ENCODE results near the gene PARP8.
"Not testable (repeated sequence)": the region's sequence is repeated elsewhere in the genome, so short reads cannot be mapped to it uniquely, and the experiment has no call there.

The PARP8 gene

GRCh38 chr5:50774446-50775175 lies 108.2 kb downstream of the PARP8 start:
- DNase-seq (ENCODE audit: low spot score) = not testable (repeated sequence)

DNA sequence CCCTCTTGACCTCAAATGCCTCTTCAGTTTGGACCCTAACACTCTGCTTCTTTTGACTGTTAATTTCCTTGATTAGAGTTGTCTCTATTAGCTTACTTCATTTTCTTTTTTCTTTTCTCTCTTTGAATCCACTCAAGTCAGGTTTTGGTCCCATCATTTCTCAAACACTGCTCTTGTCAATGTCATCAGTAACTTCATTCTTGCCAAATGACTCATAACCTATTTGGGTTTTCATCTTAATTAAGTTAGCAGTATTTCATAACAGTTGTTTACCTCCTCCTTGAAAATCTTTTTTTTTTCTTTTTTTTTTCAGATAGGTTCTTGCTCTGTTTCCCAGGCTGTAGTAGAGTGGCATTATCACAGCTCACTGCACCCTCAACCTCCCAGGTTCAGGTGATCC lies 119.6 kb downstream of the PARP8 start:
- no peak for DNase-seq (ENCODE audit: low spot score)

DNA sequence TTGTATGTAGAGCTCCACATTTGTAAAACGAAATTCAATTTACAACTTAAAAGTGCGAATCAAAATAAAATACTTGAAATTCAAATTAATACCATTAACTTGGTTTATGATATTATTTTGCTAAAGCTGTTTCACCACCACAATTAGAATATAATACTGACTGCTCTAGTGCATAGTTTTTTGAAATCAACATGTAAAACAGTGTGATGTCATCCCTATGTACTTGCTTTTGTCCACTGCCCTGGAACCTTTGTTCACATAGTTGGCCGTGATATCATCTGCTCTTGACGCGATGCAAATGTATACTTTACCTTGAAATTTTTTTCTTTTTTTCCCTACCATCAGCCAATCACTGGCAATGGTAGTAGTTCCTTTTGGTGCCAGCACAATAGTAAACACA lies 125.4 kb downstream of the PARP8 start:
- no peak for DNase-seq (ENCODE audit: low spot score)

DNA sequence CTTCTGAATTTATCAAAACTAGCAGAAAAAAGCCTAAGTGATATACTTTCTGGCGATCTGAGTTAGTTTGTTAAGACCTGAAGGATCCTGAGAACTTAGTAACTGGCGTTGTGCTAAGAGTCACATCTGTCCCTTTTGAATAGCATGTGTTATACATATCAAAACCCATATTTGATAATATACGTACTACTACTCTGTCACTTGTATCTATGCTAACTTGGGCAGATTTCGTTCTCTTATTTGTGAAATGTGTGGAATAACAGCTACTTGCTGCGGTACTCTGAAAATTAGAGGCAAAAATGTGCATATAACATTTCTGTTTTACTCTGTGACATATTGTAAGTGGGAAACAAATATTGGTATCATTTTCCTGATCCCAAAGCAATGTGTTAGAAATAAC lies 126.4 kb downstream of the PARP8 start:
- peak; percentile 13 for DNase-seq (ENCODE audit: low spot score)

DNA sequence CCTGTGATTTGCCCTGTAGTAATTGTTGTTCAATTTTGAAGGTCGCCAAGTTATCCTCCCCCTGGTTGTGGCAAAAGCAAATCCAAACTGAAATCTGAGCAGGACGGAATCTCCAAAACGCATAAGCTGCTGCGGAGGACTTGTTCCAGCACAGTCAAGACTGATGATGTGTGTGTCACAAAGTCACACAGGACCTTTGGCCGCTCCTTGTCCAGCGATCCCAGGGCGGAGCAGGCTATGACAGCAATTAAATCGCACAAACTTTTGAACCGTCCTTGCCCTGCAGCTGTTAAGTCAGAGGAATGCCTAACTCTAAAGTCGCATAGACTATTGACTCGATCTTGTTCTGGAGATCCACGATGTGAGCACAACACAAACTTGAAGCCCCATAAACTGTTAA lies 128.4 kb downstream of the PARP8 start:
- DNase-seq (ENCODE audit: low spot score) = no peak

DNA sequence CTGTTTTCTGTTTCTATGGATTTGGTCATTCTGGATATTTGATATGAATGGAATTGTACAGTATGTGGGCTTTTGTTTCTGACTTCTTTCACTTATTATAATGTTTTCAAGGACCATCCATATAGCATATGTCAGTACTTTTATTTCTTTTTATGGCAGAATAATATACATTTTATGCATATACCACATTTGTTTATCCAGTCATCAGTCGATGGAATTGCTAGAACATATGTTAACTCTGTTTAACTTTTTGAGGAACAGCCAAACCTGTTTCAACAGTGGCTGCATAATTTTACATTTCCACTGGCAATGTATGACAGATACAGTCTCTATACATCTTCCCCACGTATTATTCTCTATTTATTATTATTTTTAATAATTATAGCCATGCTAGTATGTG lies 131.6 kb downstream of the PARP8 start:
- DNase-seq (ENCODE audit: low spot score) = no peak

DNA sequence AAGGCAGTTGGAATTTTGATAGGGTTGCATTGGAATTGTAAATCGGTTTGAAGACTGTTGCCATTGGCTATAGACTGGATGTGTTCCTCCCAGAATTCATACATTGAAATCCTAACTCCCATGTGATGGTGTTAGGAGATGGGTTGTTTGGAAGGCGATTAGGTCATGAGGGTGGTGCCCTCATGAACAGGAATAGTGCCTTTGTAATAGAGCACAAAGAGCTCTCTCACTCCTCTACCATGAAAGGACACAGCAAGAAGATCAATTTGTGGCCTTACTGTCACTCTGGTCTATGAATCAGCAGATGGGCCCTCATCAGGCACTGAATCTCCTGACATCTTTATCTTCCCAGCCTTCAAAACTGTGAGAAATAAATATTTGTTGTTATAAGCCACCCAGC lies 133.2 kb downstream of the PARP8 start:
- DNase-seq (ENCODE audit: low spot score) = no peak

- no peak for DNase-seq (ENCODE audit: low spot score)
Observed at GRCh38 chr5:50800410-50800809, 134.0 kb downstream of the PARP8 start.

DNA sequence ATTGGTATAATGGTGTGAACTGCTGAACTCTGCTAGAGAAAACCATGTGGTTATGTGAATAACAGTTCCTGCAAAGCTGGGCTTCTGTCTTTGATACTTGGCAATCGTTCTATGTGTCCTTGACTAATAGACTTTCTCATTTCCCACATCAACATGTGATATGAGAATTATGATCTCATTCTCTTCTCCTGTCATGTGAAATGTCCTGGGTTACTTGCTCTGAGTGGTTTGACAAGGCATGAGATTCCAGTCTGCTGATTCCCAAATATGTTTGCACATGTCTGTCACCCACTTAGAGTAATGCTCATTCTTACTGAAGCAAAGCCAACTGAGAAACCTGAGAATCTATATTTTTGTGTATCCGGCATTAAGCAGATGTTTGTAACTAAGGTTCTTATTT lies 141.2 kb downstream of the PARP8 start:
- DNase-seq (ENCODE audit: low spot score) = no peak

- DNase-seq (ENCODE audit: low spot score) = no peak
Observed at GRCh38 chr5:50808406-50808805, 142.0 kb downstream of the PARP8 start.

DNA sequence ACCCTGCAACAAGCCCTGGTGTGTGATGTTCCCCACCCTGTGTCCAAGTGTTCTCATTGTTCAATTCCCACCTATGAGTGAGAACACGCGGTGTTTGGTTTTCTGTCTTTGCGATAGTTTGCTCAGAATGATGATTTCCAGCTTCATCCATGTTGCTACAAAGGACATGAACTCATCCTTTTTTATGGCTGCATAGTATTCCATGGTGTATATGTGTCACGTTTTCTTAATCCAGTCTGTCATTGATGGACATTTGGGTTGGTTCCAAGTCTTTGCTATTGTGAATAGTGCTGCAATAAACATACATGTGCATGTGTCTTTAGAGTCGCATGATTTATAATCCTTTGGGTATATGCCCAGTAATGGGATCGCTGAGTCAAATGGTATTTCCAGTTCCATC lies 145.3 kb downstream of the PARP8 start:
- not testable (repeated sequence) for DNase-seq (ENCODE audit: low spot score)

DNA sequence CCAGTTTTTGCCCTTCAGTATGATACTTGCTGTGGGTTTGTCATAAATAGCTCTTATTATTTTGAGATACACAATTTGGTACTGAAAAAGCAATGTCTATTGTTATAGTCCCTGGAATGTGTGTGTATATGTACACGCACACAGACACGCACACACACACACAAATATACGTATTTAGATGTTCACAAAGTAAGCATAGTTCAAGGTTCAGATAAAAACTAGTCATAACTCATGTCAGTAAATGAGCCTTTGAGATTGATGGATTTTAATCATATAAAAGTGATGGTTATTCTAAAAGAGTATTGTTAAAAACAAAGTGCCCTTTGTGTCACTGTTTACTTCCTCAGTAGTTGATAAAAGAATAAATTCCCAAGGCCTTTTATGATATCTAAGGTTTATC lies 147.3 kb downstream of the PARP8 start:
- no peak for DNase-seq (ENCODE audit: low spot score)

GRCh38 chr5:50814556-50814955 lies 148.1 kb downstream of the PARP8 start:
- no peak for DNase-seq (ENCODE audit: low spot score)

GRCh38 chr5:50822046-50822445 lies 155.6 kb downstream of the PARP8 start:
- DNase-seq (ENCODE audit: low spot score) = no peak

DNA sequence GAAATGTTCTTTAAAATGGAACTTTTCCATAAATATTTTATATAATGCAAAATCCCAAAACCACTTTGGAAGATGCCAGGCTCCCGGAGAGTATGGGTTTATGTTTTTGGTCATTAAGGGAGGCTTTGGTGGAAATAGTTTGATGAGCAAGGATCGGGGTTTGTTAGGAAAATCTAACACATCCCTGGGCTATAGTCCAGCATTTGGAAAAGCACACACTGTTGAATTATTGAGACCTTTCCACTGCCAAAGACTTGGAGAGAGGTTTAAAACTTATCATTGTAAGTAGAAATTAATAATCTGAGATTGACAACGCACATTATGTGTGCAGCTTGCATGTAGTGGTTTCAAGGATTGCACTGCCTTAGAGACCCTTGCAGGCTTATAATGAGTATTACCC lies 156.3 kb downstream of the PARP8 start:
- DNase-seq (ENCODE audit: low spot score) = no peak

DNA sequence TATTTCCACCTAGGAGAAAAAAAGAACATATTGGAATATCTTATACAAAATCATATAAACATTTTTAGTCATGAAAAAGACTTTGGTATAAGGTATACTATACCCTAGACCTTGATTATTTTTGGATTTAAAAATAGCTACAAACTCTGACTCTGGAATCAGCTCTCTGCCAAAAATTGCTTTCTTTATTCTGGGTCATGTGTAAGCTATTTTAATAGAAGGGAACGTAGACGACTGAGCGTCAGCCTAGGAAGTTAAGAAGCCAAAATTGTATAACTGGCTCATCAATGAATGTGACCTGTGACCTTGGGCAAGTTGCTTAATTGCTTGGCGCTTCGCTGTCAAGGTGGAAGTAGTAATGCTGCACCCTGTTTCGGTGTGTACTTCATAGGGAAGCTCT lies 157.1 kb downstream of the PARP8 start:
- no peak for DNase-seq (ENCODE audit: low spot score)

DNA sequence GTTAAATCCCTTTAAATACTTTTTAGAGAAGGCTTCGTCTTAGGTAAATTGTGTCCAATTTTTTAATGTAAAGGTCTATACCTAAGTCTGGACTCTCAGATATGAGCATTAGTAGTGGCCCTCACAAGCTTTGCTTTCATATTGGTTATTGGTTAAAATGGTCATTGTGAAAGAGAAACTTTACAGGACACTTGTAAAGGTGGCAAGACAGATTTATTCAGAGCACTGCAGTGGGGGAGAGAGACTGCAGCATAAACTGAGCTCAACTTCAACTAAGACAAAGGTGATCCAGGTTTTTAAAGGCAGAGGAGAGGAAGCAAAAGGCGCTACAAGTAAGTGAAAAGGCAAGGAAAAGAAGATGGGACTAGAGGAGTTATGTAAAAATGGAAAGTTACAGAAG lies 157.7 kb downstream of the PARP8 start:
- no peak for DNase-seq (ENCODE audit: low spot score)

- DNase-seq (ENCODE audit: low spot score) = no peak
Observed at GRCh38 chr5:50827516-50828247, 161.2 kb downstream of the PARP8 start.

- DNase-seq (ENCODE audit: low spot score) = no peak
Observed at GRCh38 chr5:50829023-50829422, 162.6 kb downstream of the PARP8 start.

DNA sequence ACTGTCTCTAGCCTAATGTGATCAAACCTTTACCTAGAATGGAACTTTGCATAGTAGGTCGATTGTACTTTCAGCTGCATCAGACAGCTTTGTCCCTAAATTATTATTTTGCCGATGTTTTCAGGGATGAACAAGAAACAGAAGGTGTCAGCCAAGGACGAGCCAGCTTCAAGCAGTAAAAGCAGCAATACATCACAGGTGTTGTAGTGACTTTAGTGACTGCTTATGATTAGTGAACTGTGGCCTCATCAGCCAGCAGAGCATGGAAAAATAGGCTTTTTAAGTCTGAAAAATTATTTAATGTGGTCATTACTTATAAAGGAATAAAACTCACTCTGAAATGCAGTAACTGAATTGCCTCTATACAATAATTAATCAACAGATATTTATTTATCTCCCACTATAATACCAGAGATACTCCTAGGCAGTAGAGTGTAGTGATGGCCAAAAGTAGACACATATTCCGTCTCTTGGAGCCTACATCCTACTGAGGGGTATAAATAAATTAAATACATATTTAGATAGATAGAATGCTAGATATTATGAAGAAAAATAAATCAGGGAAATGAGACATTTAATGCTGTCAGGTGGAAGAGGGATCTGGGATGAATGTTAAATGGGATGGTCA lies 166.3 kb downstream of the PARP8 start:
- DNase-seq (ENCODE audit: low spot score) = no peak

- no peak for DNase-seq (ENCODE audit: low spot score)
Observed at GRCh38 chr5:50836356-50836755, 169.9 kb downstream of the PARP8 start.

GRCh38 chr5:50839472-50839871 lies 173.0 kb downstream of the PARP8 start:
- no peak for DNase-seq (ENCODE audit: low spot score)

DNA sequence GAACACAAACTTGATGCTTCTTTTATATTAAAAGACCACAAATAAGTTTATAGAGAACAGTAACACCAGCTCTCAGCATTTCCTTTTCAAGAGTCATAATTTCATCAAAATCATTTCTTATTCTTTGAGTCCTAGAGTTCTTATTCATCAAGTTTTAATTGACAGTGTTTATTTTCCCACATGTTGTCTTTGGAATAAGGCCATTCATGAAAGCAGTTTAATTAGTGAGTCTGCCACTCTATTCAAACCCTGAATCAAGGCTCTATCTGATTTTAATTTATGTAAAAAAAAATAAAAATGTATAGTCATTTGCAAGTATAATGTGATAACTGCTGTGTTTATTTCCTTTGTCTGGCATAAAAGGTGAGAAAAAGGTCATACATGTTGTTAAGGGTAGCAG lies 176.7 kb downstream of the PARP8 start:
- no peak for DNase-seq (ENCODE audit: low spot score)
